Glomerular visceral epithelial cell (primary cell): Measurements from ENCODE around the gene TMC1.
"Not testable (repeated sequence)": the region's sequence is repeated elsewhere in the genome, so short reads cannot be mapped to it uniquely, and the experiment has no call there.

ENCODE experiments used
- DNase-seq: peaks from one replicate; pipeline ENCODE4 v3.0.0-alpha.2; 2016; ENCODE audit errors: extremely low spot score

The TMC1 gene

GRCh38 chr9:72817413-72817812 is 296.0 kb downstream of the TMC1 start:
- no peak for DNase-seq

- no peak for DNase-seq
Measured at GRCh38 chr9:72818385-72818784, 297.0 kb downstream of the TMC1 start.

- no peak for DNase-seq
Measured at GRCh38 chr9:72823971-72824370, 302.6 kb downstream of the TMC1 start.

- DNase-seq: no peak
Measured at GRCh38 chr9:72826996-72827949, 305.9 kb downstream of the TMC1 start.

GRCh38 chr9:72827950-72828731 is 306.7 kb downstream of the TMC1 start:
- no peak for DNase-seq

GRCh38 chr9:72834994-72835393 is 313.6 kb downstream of the TMC1 start:
- DNase-seq: no peak

GRCh38 chr9:72836790-72837189 is 315.4 kb downstream of the TMC1 start:
- no peak for DNase-seq

GRCh38 chr9:72839085-72839484 is 317.7 kb downstream of the TMC1 start:
- DNase-seq: no peak

- DNase-seq: no peak
Measured at GRCh38 chr9:72843520-72844439, 322.4 kb downstream of the TMC1 start.

GRCh38 chr9:72844440-72844768 is 323.0 kb downstream of the TMC1 start:
- DNase-seq: peak; percentile 31

- DNase-seq: not testable (repeated sequence)
Measured at GRCh38 chr9:72845052-72845451, 323.6 kb downstream of the TMC1 start.

- not testable (repeated sequence) for DNase-seq
Measured at GRCh38 chr9:72850209-72850608, 328.8 kb downstream of the TMC1 start.

- no peak for DNase-seq
Measured at GRCh38 chr9:72855321-72855720, 333.9 kb downstream of the TMC1 start.

GRCh38 chr9:72855890-72856523 is 334.6 kb downstream of the TMC1 start:
- no peak for DNase-seq

- peak; percentile 53 for DNase-seq
Measured at GRCh38 chr9:72856972-72857623, 335.7 kb downstream of the TMC1 start.

- no peak for DNase-seq
Measured at GRCh38 chr9:72857624-72857996, 336.2 kb downstream of the TMC1 start.

- DNase-seq: peak; percentile 30
Measured at GRCh38 chr9:72858089-72858912, 336.9 kb downstream of the TMC1 start.

- DNase-seq: not testable (repeated sequence)
Measured at GRCh38 chr9:72862788-72863187, 341.4 kb downstream of the TMC1 start.

GRCh38 chr9:72863456-72864094 is 342.2 kb downstream of the TMC1 start:
- DNase-seq: no peak
